CD4-positive, alpha-beta T cell (primary cell): ENCODE measurements around the gene RPS6KA2. TPM values are rescaled to one million over a fixed set of nuclear protein-coding genes. Genes with fewer than 3 reads are reported as not detected.

Experiments
- ATAC-seq: fragments of 200-7000 bp; cut with Tn5 transposase; one replicate; pipeline ENCODE4 v1.10.0; 2022; ENCODE audit warnings: mild to moderate bottlenecking; ENCODE audit not compliant: poor library complexity
- CTCF ChIA-PET: fragments of 350-600 bp; sonication (Branson Sonifier 250); formaldehyde crosslinking; loops from one replicate; lab custom pipeline; 2021; ENCODE audit warnings: antibody characterized with exemption, inconsistent platforms; lab: Charles Lee
- POLR2A ChIA-PET: fragments of 350-600 bp; sonication (Branson Sonifier 250); formaldehyde crosslinking; loops from one replicate; lab custom pipeline; 2021; ENCODE audit warnings: antibody characterized with exemption, inconsistent platforms; lab: Charles Lee
- DNase-seq, 14 experiments: peaks; one replicate each; pipeline ENCODE4 v3.0.0-alpha.2; 2013 to 2020; ENCODE audit warnings: mixed read lengths in 2 of 14
- H3K27ac ChIP-seq, 2 donors: one replicate each; pipeline versions ENCODE4 v1.5.1 to v1.7.0; 2013; ENCODE audit warnings: low read length in 2 of 2, low read depth in 1 of 2, mild to moderate bottlenecking in 1 of 2
- H3K27me3 ChIP-seq, 2 experiments: 1 replicate in 1 of 2; 2 replicates in 1 of 2; pipeline versions ENCODE4 v1.6.1 to v1.7.0; 2013; ENCODE audit warnings: low read length in 2 of 2, control low read depth in 1 of 2, mild to moderate bottlenecking in 1 of 2, moderate library complexity in 1 of 2; ENCODE audit not compliant: insufficient read depth in 2 of 2, control insufficient read depth in 1 of 2
- H3K36me3 ChIP-seq: one replicate; pipeline ENCODE4 v1.6.1; 2013; ENCODE audit warnings: low read length, control low read depth; ENCODE audit not compliant: insufficient read depth
- H3K4me1 ChIP-seq: one replicate; pipeline ENCODE4 v1.6.1; 2013; ENCODE audit warnings: low read length, control low read depth; ENCODE audit not compliant: insufficient read depth
- H3K4me3 ChIP-seq: one replicate; pipeline ENCODE4 v1.5.1; 2013; ENCODE audit warnings: mild to moderate bottlenecking, low read length, moderate library complexity
- H3K9me3 ChIP-seq, 2 experiments: 1 replicate in 1 of 2; 2 replicates in 1 of 2; pipeline versions ENCODE4 v1.6.1 to v1.7.0; 2013; ENCODE audit warnings: low read length in 2 of 2, mild to moderate bottlenecking in 2 of 2, control low read depth in 1 of 2, moderate library complexity in 1 of 2; ENCODE audit not compliant: control insufficient read depth in 1 of 2, insufficient read depth in 1 of 2
- H3K27ac Mint-ChIP-seq: one replicate; pipeline ENCODE4 v1.8.0; 2020; ENCODE audit warnings: mixed read lengths
- H3K27me3 Mint-ChIP-seq: one replicate; pipeline ENCODE4 v1.8.0; 2021; ENCODE audit warnings: mixed read lengths
- H3K36me3 Mint-ChIP-seq: one replicate; pipeline ENCODE4 v1.8.0; 2021; ENCODE audit warnings: low read depth, mixed read lengths
- H3K4me1 Mint-ChIP-seq: one replicate; pipeline ENCODE4 v1.8.0; 2021; ENCODE audit warnings: low read depth, mixed read lengths
- H3K4me3 Mint-ChIP-seq: one replicate; pipeline ENCODE4 v1.8.0; 2020; ENCODE audit warnings: mild to moderate bottlenecking, mixed read lengths
- H3K9me3 Mint-ChIP-seq: one replicate; pipeline ENCODE4 v1.8.0; 2020; ENCODE audit warnings: mixed read lengths
- CTCF ChIP-seq: fragments of 200-600 bp; IDR thresholded peaks from one replicate; pipeline ENCODE4 v1.8.0; 2022; ENCODE audit warnings: antibody characterized with exemption, mild to moderate bottlenecking
- intact Hi-C, 2 experiments: fragments of 100-400 bp; cut with DNase I in 1 of 2; cut with micrococcal nuclease in 1 of 2; formaldehyde crosslinking; loops; one replicate each; pipeline versions ENCODE4 v1.15.1 to v1.9.0; 2023 to 2025; cut with DNase I, micrococcal nuclease
- total RNA-seq, 174 experiments: library from RNA in 2 of 174; stranded (reverse) in 2 of 174; gene quantifications; one replicate each; pipeline ENCODE4 v1.2.3 and lab custom pipeline; 2021 to 2026

RPS6KA2 gene
- total RNA-seq, 2 experiments from 2014 or later: 5.6 to 6.2 TPM

GRCh38 chr6:166449641-166450040 is 177.4 kb downstream of the RPS6KA2 start:
- Mint-ChIP-seq H3K27ac (no peak overlapping the region), H3K9me3 (peaks cover 2% of the 10 kb centered on the region), H3K27me3 (no peaks in the 10 kb centered on the region), H3K4me3 (no peak overlapping the region), H3K4me1 (no peaks in the 10 kb centered on the region), H3K36me3 (no peaks in the 10 kb centered on the region)
- H3K36me3 ChIP-seq: no peaks in the 10 kb centered on the region
- no peak overlapping the region for H3K27ac ChIP-seq
- no peaks in the 10 kb centered on the region for H3K4me1 ChIP-seq
- ChIA-PET POLR2A (no interaction called here), CTCF (no interaction called here)
- no peaks in the 10 kb centered on the region for H3K27me3 ChIP-seq
- ATAC-seq (no peak), DNase-seq (no peak)
- no peaks in the 10 kb centered on the region for H3K9me3 ChIP-seq
- no peak overlapping the region for H3K4me3 ChIP-seq
- no peak for TF ChIP-seq CTCF
- intact Hi-C loops: no loop called here

GRCh38 chr6:166449036-166449435 is 178.0 kb downstream of the RPS6KA2 start:
- Mint-ChIP-seq H3K27me3 (no peaks in the 10 kb centered on the region), H3K4me3 (no peak overlapping the region), H3K9me3 (peaks cover 2% of the 10 kb centered on the region), H3K4me1 (no peaks in the 10 kb centered on the region), H3K27ac (no peak overlapping the region), H3K36me3 (no peaks in the 10 kb centered on the region)
- ChIA-PET POLR2A (no interaction called here), CTCF (no interaction called here)
- DNase-seq (no peak), ATAC-seq (no peak)
- Histone ChIP-seq H3K4me3 (no peak overlapping the region), H3K4me1 (no peaks in the 10 kb centered on the region), H3K27ac (no peak overlapping the region), H3K9me3 (no peaks in the 10 kb centered on the region), H3K27me3 (no peaks in the 10 kb centered on the region), H3K36me3 (no peaks in the 10 kb centered on the region)
- no peak for TF ChIP-seq CTCF
- intact Hi-C loops: no loop called here

GRCh38 chr6:166448432-166448831 is 178.6 kb downstream of the RPS6KA2 start:
- H3K4me1 Mint-ChIP-seq: no peaks in the 10 kb centered on the region
- peaks cover 2% of the 10 kb centered on the region for H3K9me3 Mint-ChIP-seq
- CTCF ChIA-PET: interaction anchor here (1.4 kb wide), 1 partner anchor 8 kb away, joined by 4 read pairs; no protein-coding TSS in a partner anchor
- H3K27me3 ChIP-seq: no peaks in the 10 kb centered on the region
- intact Hi-C loops: no loop called here
- no peak overlapping the region for H3K27ac Mint-ChIP-seq
- no peak overlapping the region for H3K4me3 Mint-ChIP-seq
- no peaks in the 10 kb centered on the region for H3K27me3 Mint-ChIP-seq
- H3K27ac ChIP-seq: no peak overlapping the region
- H3K4me1 ChIP-seq: no peaks in the 10 kb centered on the region
- POLR2A ChIA-PET: no interaction called here
- DNase-seq (no peak), ATAC-seq (no peak)
- H3K4me3 ChIP-seq: no peak overlapping the region
- H3K36me3 Mint-ChIP-seq: no peaks in the 10 kb centered on the region
- no peaks in the 10 kb centered on the region for H3K9me3 ChIP-seq
- no peak for TF ChIP-seq CTCF
- no peaks in the 10 kb centered on the region for H3K36me3 ChIP-seq
